GM12892 (cell line): Measurements from ENCODE around the gene SERP2.

Experiments
- POLR2A ChIP-seq: IDR thresholded peaks from 2 replicates; pipeline ENCODE4 v1.6.1; 2011; ENCODE audit warnings: low read depth, low read length, control low read depth
- POLR2AphosphoS5 ChIP-seq: IDR thresholded peaks from 2 replicates; pipeline ENCODE4 v1.6.1; 2011; ENCODE audit warnings: low read depth, low read length, control low read depth

DNA sequence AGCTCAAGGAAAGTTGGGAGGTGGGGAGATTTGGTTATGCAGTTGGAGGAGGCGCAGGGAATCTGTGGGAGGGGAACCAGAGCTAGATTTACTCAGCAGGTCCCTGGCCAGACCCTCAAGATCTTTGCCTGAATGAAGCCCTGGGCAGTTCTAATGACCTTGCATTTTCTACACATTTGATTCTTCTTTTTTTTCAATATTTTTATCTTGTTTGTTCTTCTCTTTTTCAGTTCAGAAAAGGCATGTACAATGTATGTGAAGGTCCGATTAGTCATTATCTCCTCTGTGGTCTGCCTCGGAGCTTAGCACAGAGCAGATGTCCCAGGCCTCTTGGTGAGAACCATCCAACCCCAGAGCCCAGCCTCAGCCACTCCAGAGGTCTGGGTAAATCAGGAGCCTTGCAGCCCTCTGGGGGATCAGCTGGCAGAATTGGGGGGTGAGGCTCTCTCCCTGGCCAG, 24.2 kb downstream of the SERP2 start:
- TF ChIP-seq POLR2A = no peak
- TF ChIP-seq POLR2AphosphoS5 = no peak
